Osteoblast (primary cell): Measurements from ENCODE around the gene PRKN. TPM values are rescaled to one million over a fixed set of nuclear protein-coding genes. Genes with fewer than 3 reads are reported as not detected.

Experiments used
- DNase-seq: peaks from one replicate; pipeline ENCODE4 v3.0.0; 2011; ENCODE audit warnings: low spot score, mixed read lengths; ENCODE audit not compliant: insufficient read length; ENCODE audit errors: missing footprints
- H2AFZ ChIP-seq: 2 replicates; pipeline ENCODE4 v1.6.0; 2011; ENCODE audit warnings: mild to moderate bottlenecking, low read length
- H3K27ac ChIP-seq: 2 replicates; pipeline ENCODE4 v1.5.1; 2011; ENCODE audit warnings: mild to moderate bottlenecking, low read depth, low read length, moderate library complexity
- H3K27me3 ChIP-seq: 2 replicates; pipeline ENCODE4 v1.6.0; 2012; ENCODE audit warnings: mild to moderate bottlenecking, control low read depth, inconsistent platforms, low read length, moderate library complexity; ENCODE audit not compliant: insufficient read depth
- H3K36me3 ChIP-seq: 2 replicates; pipeline ENCODE4 v1.5.1; 2011; ENCODE audit warnings: mild to moderate bottlenecking, low read length, control low read depth, moderate library complexity; ENCODE audit not compliant: insufficient read depth
- H3K4me1 ChIP-seq: 2 replicates; pipeline ENCODE4 v1.5.1; 2011; ENCODE audit warnings: mild to moderate bottlenecking, low read length, control low read depth, moderate library complexity; ENCODE audit not compliant: insufficient read depth
- H3K4me2 ChIP-seq: 2 replicates; pipeline ENCODE4 v1.6.0; 2011; ENCODE audit warnings: mild to moderate bottlenecking, low read length; ENCODE audit not compliant: insufficient read depth
- H3K4me3 ChIP-seq: fragments of 200-600 bp; sonication (generic); 3 replicates; pipeline ENCODE4 v1.5.1; 2012; ENCODE audit warnings: mild to moderate bottlenecking, low read length, inconsistent platforms; ENCODE audit not compliant: insufficient read depth
- H3K79me2 ChIP-seq: 2 replicates; pipeline ENCODE4 v1.6.0; 2012; ENCODE audit warnings: mild to moderate bottlenecking, low read length, control low read depth, inconsistent platforms; ENCODE audit not compliant: insufficient read depth
- H3K9me3 ChIP-seq: 2 replicates; pipeline ENCODE4 v1.5.1; 2011; ENCODE audit warnings: low read depth, low read length, control low read depth
- H4K20me1 ChIP-seq: 2 replicates; pipeline ENCODE4 v1.6.0; 2012; ENCODE audit warnings: mild to moderate bottlenecking, low read length, control low read depth; ENCODE audit not compliant: insufficient read depth
- CTCF ChIP-seq: IDR thresholded peaks from 2 replicates; pipeline ENCODE4 v1.5.1; 2011; ENCODE audit warnings: mild to moderate bottlenecking, low read depth, low read length, moderate library complexity; ENCODE audit errors: extremely low read depth
- total RNA-seq: library from RNA; depleted of rRNA; stranded (reverse); fragments of >200 nt; gene quantifications from 2 replicates; pipeline ENCODE4 v1.2.3, GENCODE V29; 2012

PRKN gene
- total RNA-seq, 1 donor, result 2.9 TPM

DNA sequence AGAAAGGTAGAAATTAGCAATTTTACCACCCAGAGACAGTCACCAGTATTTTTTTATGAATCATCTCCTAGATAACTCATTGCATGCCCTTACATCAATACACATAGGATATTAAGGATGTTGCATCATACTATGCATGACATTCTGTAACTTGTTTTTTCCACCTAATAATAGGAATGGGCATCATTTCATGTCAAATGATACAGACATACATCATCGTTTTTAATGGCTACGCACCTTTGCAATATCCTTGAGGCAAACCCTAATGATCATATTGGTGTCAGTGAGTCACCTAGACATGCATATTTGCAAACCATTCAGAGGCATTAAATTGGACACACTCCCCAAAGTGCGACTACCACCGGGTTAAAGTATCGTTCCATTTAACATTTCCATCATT, 1144.0 kb downstream of the PRKN start:
- H3K4me1 ChIP-seq, result no peaks in the 10 kb centered on the region
- TF ChIP-seq CTCF, result no peak
- no peak overlapping the region for H3K4me2 ChIP-seq
- no peak for DNase-seq
- H3K79me2 ChIP-seq, result no peaks in the 10 kb centered on the region
- no peak overlapping the region for H3K27ac ChIP-seq
- H3K9me3 ChIP-seq, result no peaks in the 10 kb centered on the region
- H3K27me3 ChIP-seq, result no peaks in the 10 kb centered on the region
- H4K20me1 ChIP-seq, result no peaks in the 10 kb centered on the region
- H3K4me3 ChIP-seq, result no peak overlapping the region
- H3K36me3 ChIP-seq, result no peaks in the 10 kb centered on the region
- no peak overlapping the region for H2AFZ ChIP-seq

GRCh38 chr6:161578478-161578877, 1149.1 kb downstream of the PRKN start:
- no peaks in the 10 kb centered on the region for H3K36me3 ChIP-seq
- DNase-seq, result no peak
- TF ChIP-seq CTCF, result no peak

DNA sequence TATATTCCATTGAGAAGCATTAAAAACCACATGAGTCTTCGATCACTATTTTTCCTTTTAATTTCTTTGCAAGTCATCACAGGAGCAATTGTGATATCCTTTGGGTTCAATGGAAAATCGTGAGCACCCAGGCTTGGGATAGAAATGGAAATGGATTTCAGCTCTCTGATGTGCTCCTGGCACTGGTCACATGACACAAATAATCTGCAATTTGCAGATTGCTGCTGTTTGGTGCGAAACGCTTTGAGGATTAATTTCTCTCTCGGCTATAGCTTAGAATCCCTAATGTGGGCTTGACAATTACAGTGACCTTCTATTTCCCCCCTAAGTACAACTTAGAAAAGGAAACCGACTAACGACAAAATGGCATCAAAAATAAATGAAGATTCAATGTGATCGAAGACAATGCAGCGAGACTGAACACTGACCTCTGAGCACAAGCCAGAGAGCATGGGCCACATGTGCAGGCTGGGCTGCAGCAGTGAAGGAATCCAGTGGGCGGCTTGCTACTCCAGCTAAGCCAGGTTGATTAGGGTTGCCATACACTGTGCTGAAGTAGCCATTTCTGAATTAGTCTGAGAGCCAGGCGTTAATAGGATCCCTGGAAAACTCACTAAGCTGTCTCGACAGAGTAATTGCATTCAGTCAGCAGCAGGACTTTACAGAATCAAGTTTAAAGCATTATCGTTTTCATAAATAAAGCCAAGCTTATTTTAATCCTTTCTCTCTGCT, 1151.9 kb downstream of the PRKN start:
- H2AFZ ChIP-seq, result no peak overlapping the region
- H4K20me1 ChIP-seq, result no peaks in the 10 kb centered on the region
- H3K27ac ChIP-seq, result no peak overlapping the region
- H3K79me2 ChIP-seq, result no peaks in the 10 kb centered on the region
- no peak overlapping the region for H3K4me2 ChIP-seq
- no peaks in the 10 kb centered on the region for H3K9me3 ChIP-seq
- H3K27me3 ChIP-seq, result no peaks in the 10 kb centered on the region
- TF ChIP-seq CTCF, result no peak
- H3K36me3 ChIP-seq, result no peaks in the 10 kb centered on the region
- no peak overlapping the region for H3K4me3 ChIP-seq
- no peak for DNase-seq
- no peaks in the 10 kb centered on the region for H3K4me1 ChIP-seq

More at GRCh38 chr6:161578478-161578877, 1149.1 kb downstream of the PRKN start:
- Histone ChIP-seq H3K4me3 (no peak overlapping the region), H3K4me1 (no peaks in the 10 kb centered on the region), H3K4me2 (no peak overlapping the region), H3K79me2 (no peaks in the 10 kb centered on the region), H3K27ac (no peak overlapping the region), H3K27me3 (no peaks in the 10 kb centered on the region), H4K20me1 (no peaks in the 10 kb centered on the region), H3K9me3 (no peaks in the 10 kb centered on the region), H2AFZ (no peak overlapping the region)

DNA sequence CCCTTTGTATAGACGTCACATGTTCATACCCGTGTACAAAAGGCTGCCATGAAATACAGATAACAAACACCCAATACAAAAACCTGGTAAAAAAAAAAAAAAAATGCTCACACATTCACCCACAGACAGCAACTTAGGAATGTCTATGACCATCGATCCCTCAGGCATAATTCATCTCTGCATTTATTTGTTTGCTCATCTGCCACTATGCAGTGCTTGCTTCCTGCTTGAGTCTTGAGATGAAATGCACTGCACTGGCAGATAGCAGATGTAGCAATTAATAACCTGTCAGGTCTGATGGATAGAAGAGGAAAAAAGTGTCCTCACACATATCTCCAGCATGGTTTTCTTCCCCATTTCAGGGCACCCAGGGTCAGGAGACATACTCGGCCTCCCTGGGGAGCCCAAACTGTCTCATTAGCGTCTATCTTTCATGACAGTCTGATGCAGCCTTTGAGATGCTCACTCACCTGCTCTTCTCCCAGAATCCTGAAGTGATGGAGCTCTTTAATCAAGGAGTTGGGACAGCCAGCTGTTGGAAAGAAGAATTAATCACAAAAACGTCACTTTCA, 1158.6 kb downstream of the PRKN start:
- H3K4me2 ChIP-seq, result no peak overlapping the region
- no peak for DNase-seq
- H3K4me3 ChIP-seq, result no peak overlapping the region
- no peak overlapping the region for H2AFZ ChIP-seq
- H3K4me1 ChIP-seq, result no peaks in the 10 kb centered on the region
- no peak for TF ChIP-seq CTCF
- no peaks in the 10 kb centered on the region for H3K79me2 ChIP-seq
- no peaks in the 10 kb centered on the region for H3K27me3 ChIP-seq
- no peaks in the 10 kb centered on the region for H3K9me3 ChIP-seq
- H3K36me3 ChIP-seq, result no peaks in the 10 kb centered on the region
- no peak overlapping the region for H3K27ac ChIP-seq
- H4K20me1 ChIP-seq, result no peaks in the 10 kb centered on the region
